ENCODE data around the gene TFF2.

The TFF2 gene

DNA sequence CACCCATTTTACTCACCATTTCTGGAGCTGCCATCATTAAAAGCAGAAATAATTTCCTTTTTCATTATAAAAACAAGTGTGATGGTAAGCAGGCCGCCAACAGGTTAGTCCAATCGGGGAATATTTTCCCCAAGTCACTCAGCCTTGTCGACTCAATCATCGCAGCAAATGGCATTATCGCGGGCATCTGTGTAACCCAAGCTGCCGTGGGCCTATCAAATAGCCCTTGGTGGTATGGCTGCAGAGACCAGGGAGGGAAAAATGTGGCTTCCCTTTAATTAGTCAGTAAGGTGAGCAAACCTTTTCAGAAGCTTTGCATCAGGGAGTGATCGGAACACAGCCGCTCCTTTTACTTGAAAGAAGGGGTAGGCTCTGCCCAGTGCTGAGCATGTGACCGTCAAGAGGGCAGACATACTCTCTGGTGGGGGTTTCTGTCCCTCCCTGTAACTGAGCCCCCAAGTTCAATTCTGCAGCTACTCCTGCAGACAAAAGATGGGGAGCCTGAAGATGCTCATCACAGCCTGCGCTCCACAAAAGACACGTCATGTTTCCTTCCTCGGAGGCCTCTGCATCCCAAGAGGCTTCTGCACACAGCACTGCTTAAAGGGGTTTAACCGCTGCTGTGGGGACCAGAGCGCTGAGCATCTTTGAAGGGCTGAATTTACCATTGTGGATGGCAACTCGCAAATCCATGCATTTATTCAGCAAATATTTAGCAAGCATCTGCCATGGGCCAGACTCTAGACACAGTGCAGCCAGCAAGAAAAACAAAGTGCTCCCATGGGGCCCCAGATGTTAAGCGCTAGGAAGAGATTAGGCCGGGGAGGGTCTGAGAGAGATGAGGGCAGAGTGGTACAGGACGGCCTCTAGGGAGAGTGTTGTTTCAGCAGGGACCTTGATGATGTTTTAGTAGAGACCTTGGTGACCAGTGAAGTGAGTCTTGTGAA is 46.3 kb upstream of the TFF2 start:
- Histone ChIP-seq H3K4me2 (ENCODE audit: low read length) (no peak overlapping the region), H4K20me1 (ENCODE audit: insufficient read depth, low read length) (no peaks in the 10 kb centered on the region), H3K36me3 (replicated peaks; ENCODE audit: low read depth, low read length) (no peaks in the 10 kb centered on the region), H3K27me3 (ENCODE audit: low read depth, low read length) (0 out of 2 replicates have a peak, but pooled peaks cover 8% of the 10 kb centered on the region), H3K4me3 (ENCODE audit: low read length) (no peak overlapping the region), H3K9ac (ENCODE audit: low read length) (no peak overlapping the region), H3K9me3 (ENCODE audit: insufficient read depth, low read length) (peaks cover 4% of the 10 kb centered on the region; the same call in 1 of the 2 replicates), H3K4me1 (ENCODE audit: low read length) (no peaks in the 10 kb centered on the region), H3K79me2 (ENCODE audit: low read length) (no peaks in the 10 kb centered on the region), H3K27ac (ENCODE audit: low read length) (no peak overlapping the region), H2AFZ (ENCODE audit: low read depth, low read length) (no peak overlapping the region)
- TF ChIP-seq, protein P1, sequence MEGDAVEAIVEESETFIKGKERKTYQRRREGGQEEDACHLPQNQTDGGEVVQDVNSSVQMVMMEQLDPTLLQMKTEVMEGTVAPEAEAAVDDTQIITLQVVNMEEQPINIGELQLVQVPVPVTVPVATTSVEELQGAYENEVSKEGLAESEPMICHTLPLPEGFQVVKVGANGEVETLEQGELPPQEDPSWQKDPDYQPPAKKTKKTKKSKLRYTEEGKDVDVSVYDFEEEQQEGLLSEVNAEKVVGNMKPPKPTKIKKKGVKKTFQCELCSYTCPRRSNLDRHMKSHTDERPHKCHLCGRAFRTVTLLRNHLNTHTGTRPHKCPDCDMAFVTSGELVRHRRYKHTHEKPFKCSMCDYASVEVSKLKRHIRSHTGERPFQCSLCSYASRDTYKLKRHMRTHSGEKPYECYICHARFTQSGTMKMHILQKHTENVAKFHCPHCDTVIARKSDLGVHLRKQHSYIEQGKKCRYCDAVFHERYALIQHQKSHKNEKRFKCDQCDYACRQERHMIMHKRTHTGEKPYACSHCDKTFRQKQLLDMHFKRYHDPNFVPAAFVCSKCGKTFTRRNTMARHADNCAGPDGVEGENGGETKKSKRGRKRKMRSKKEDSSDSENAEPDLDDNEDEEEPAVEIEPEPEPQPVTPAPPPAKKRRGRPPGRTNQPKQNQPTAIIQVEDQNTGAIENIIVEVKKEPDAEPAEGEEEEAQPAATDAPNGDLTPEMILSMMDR (IDR thresholded peaks at IDR 0.05; ENCODE audit: low read depth, low read length) = no peak
- no peak for TF ChIP-seq EZH2phosphoT487 (IDR thresholded peaks at IDR 0.05; ENCODE audit: low read depth)

DNA sequence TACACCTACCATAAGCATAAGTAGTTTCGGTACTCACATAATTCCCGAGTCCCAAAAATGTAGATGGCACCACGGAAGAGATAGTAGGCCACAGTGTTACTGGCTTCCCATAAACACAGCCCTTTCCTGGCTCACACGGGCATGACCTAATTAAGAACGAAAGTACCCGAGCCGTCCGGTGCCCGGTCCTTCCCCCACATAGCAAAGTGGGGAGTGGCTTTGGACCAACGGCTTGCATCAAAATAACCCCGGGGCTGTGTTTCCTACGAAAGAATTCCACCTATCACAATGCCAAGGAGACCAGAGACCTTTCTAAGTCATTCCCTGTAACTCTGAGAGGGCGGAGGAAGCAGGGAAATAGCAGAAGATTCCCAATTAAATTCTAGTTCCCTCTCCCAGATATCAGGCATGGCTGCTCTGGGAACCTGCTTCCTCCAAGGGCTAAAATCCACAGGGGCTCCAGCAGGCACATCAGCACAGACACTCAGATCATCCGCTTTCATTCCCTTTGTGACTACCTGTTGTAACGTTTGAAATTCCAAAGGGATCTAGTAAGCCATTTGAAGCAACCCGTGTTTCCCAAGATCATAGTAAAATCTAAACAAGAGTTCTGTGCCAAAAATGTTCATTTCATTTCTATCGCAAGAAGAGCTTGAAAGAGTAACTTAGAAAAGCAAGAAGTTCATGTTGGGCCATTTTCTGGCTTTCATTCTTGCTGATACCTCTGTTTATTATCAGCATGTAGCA is 45.3 kb upstream of the TFF2 start, which contains the start of gene TMPRSS3:
Gene TMPRSS3, minus strand, starts transcription at position 148 of the 747 bp plus-strand sequence. CDS start 635 bp downstream, outside the sequence.
- Histone ChIP-seq H4K20me1 (ENCODE audit: insufficient read depth, low read length) (no peaks in the 10 kb centered on the region), H3K9me3 (ENCODE audit: insufficient read depth, low read length) (no peaks in the 10 kb centered on the region), H3K27ac (ENCODE audit: low read length) (no peak within 1 kb of the TSS), H3K4me1 (ENCODE audit: low read length) (no peaks in the 10 kb centered on the region), H3K36me3 (replicated peaks; ENCODE audit: low read depth, low read length) (no peaks in the 10 kb centered on the region), H3K4me3 (ENCODE audit: low read length) (no peak within 1 kb of the TSS), H3K79me2 (ENCODE audit: low read length) (no peaks in the 10 kb centered on the region), H3K27me3 (ENCODE audit: low read depth, low read length) (0 out of 2 replicates have a peak, but pooled peaks cover 8% of the 10 kb centered on the region), H2AFZ (ENCODE audit: low read depth, low read length) (no peak within 1 kb of the TSS), H3K4me2 (ENCODE audit: low read length) (no peak within 1 kb of the TSS), H3K9ac (ENCODE audit: low read length) (no peak within 1 kb of the TSS)
- TF ChIP-seq, protein P1 (IDR thresholded peaks at IDR 0.05; ENCODE audit: low read depth, low read length) = no peak
- no peak for TF ChIP-seq EZH2phosphoT487 (IDR thresholded peaks at IDR 0.05; ENCODE audit: low read depth)

DNA sequence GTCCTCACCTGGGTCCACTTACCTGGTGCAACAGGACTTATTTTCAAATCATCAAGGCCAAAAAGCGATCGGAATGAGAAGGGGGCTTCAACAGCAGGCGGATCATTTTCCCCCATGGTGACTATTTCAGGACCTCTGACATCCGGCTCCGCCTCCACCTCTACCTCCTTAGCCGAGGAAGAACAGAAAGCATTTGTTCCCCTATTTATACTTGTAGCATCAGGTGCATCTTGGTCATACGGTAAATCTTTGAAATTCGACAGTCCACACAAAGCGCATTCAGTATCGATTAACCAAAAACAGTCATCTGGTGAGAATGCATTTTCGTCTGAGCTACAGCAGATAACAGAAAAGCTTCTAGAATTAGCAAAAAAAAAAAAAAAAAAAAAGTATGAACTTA is 44.5 kb upstream of the TFF2 start:
- Histone ChIP-seq H3K4me2 (ENCODE audit: low read length) (no peak overlapping the region), H3K36me3 (replicated peaks; ENCODE audit: low read depth, low read length) (no peaks in the 10 kb centered on the region), H3K27ac (ENCODE audit: low read length) (no peak overlapping the region), H3K4me3 (ENCODE audit: low read length) (no peak overlapping the region), H3K9me3 (ENCODE audit: insufficient read depth, low read length) (no peaks in the 10 kb centered on the region), H3K9ac (ENCODE audit: low read length) (no peak overlapping the region), H4K20me1 (ENCODE audit: insufficient read depth, low read length) (no peaks in the 10 kb centered on the region), H3K4me1 (ENCODE audit: low read length) (no peaks in the 10 kb centered on the region), H2AFZ (ENCODE audit: low read depth, low read length) (no peak overlapping the region), H3K27me3 (ENCODE audit: low read depth, low read length) (0 out of 2 replicates have a peak, but pooled peaks cover 11% of the 10 kb centered on the region), H3K79me2 (ENCODE audit: low read length) (no peaks in the 10 kb centered on the region)
- no peak for TF ChIP-seq EZH2phosphoT487 (IDR thresholded peaks at IDR 0.05; ENCODE audit: low read depth)
- TF ChIP-seq, protein P1 (IDR thresholded peaks at IDR 0.05; ENCODE audit: low read depth, low read length) = no peak
